IPS-18c (cell line): ENCODE data around the gene MYO6.

ENCODE experiments used
- H3K4me3 ChIP-seq: 2 replicates; pipeline ENCODE4 v1.7.0; 2013; ENCODE audit warnings: low read depth, mild to moderate bottlenecking, low read length, moderate library complexity; ENCODE audit not compliant: insufficient read depth
- H3K9me3 ChIP-seq: one replicate; pipeline ENCODE4 v1.6.1; 2013; ENCODE audit warnings: mild to moderate bottlenecking, low read length, moderate library complexity; ENCODE audit not compliant: control insufficient read depth, insufficient read depth

The MYO6 gene

GRCh38 chr6:75850026-75850833, 101.2 kb downstream of the MYO6 start:
- H3K4me3 ChIP-seq = no peak overlapping the region
- H3K9me3 ChIP-seq = no peaks in the 10 kb centered on the region

- no peak overlapping the region for H3K4me3 ChIP-seq
- H3K9me3 ChIP-seq = no peaks in the 10 kb centered on the region
These were observed 103.7 kb downstream of the MYO6 start for GRCh38 chr6:75852721-75853120.

GRCh38 chr6:75853806-75854205, 104.8 kb downstream of the MYO6 start:
- H3K4me3 ChIP-seq = no peak overlapping the region

GRCh38 chr6:75855052-75855451, 106.0 kb downstream of the MYO6 start:
- H3K4me3 ChIP-seq = no peak overlapping the region
- no peaks in the 10 kb centered on the region for H3K9me3 ChIP-seq

More at GRCh38 chr6:75853806-75854205, 104.8 kb downstream of the MYO6 start:
- no peaks in the 10 kb centered on the region for H3K9me3 ChIP-seq

GRCh38 chr6:75856902-75857301, 107.9 kb downstream of the MYO6 start:
- Histone ChIP-seq H3K4me3 (no peak overlapping the region), H3K9me3 (no peaks in the 10 kb centered on the region)

- no peaks in the 10 kb centered on the region for H3K9me3 ChIP-seq
- H3K4me3 ChIP-seq = no peak overlapping the region
These were observed 114.0 kb downstream of the MYO6 start for GRCh38 chr6:75863001-75863400.

- Histone ChIP-seq H3K4me3 (no peak overlapping the region), H3K9me3 (no peaks in the 10 kb centered on the region)
These were observed 114.7 kb downstream of the MYO6 start for GRCh38 chr6:75863784-75864183.

- H3K9me3 ChIP-seq = no peaks in the 10 kb centered on the region
- no peak overlapping the region for H3K4me3 ChIP-seq
These were observed 115.4 kb downstream of the MYO6 start for GRCh38 chr6:75864446-75864845.

GRCh38 chr6:75870389-75870788, 121.3 kb downstream of the MYO6 start:
- no peaks in the 10 kb centered on the region for H3K9me3 ChIP-seq
- no peak overlapping the region for H3K4me3 ChIP-seq

GRCh38 chr6:75874224-75874623, 125.2 kb downstream of the MYO6 start:
- Histone ChIP-seq H3K9me3 (no peaks in the 10 kb centered on the region), H3K4me3 (no peak overlapping the region)

- Histone ChIP-seq H3K9me3 (no peaks in the 10 kb centered on the region), H3K4me3 (no peak overlapping the region)
These were observed 127.1 kb downstream of the MYO6 start for GRCh38 chr6:75876152-75876551.

GRCh38 chr6:75880305-75880704, 131.3 kb downstream of the MYO6 start:
- Histone ChIP-seq H3K9me3 (no peaks in the 10 kb centered on the region), H3K4me3 (no peak overlapping the region)

- Histone ChIP-seq H3K4me3 (no peak overlapping the region), H3K9me3 (no peaks in the 10 kb centered on the region)
These were observed 133.7 kb downstream of the MYO6 start for GRCh38 chr6:75882734-75883133.

GRCh38 chr6:75884822-75885221, 135.8 kb downstream of the MYO6 start:
- no peak overlapping the region for H3K4me3 ChIP-seq
- H3K9me3 ChIP-seq = no peaks in the 10 kb centered on the region

- no peak overlapping the region for H3K4me3 ChIP-seq
- H3K9me3 ChIP-seq = no peaks in the 10 kb centered on the region
These were observed 143.3 kb downstream of the MYO6 start for GRCh38 chr6:75892384-75892783.

GRCh38 chr6:75893058-75893775, 144.2 kb downstream of the MYO6 start:
- Histone ChIP-seq H3K9me3 (no peaks in the 10 kb centered on the region), H3K4me3 (no peak overlapping the region)

GRCh38 chr6:75893776-75894152, 144.7 kb downstream of the MYO6 start:
- no peaks in the 10 kb centered on the region for H3K9me3 ChIP-seq
- no peak overlapping the region for H3K4me3 ChIP-seq

- Histone ChIP-seq H3K4me3 (no peak overlapping the region), H3K9me3 (no peaks in the 10 kb centered on the region)
These were observed 147.5 kb downstream of the MYO6 start for GRCh38 chr6:75896526-75896925.
